ENCODE measurements around the gene PTPRM.

- TF ChIP-seq EP300 (IDR thresholded peaks at IDR 0.05), result no peak
- TF ChIP-seq MAFK (IDR thresholded peaks at IDR 0.05; ENCODE audit: partially characterized antibody), result no peak
- TF ChIP-seq RCOR1 (IDR thresholded peaks at IDR 0.05; ENCODE audit: low read depth, low read length), result no peak
- no peak for TF ChIP-seq BHLHE40 (IDR thresholded peaks at IDR 0.05; ENCODE audit: low read depth, low read length)
- TF ChIP-seq, protein P1, sequence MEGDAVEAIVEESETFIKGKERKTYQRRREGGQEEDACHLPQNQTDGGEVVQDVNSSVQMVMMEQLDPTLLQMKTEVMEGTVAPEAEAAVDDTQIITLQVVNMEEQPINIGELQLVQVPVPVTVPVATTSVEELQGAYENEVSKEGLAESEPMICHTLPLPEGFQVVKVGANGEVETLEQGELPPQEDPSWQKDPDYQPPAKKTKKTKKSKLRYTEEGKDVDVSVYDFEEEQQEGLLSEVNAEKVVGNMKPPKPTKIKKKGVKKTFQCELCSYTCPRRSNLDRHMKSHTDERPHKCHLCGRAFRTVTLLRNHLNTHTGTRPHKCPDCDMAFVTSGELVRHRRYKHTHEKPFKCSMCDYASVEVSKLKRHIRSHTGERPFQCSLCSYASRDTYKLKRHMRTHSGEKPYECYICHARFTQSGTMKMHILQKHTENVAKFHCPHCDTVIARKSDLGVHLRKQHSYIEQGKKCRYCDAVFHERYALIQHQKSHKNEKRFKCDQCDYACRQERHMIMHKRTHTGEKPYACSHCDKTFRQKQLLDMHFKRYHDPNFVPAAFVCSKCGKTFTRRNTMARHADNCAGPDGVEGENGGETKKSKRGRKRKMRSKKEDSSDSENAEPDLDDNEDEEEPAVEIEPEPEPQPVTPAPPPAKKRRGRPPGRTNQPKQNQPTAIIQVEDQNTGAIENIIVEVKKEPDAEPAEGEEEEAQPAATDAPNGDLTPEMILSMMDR (IDR thresholded peaks at IDR 0.05), result no peak
- TF ChIP-seq TP53 (CRISPR knock-in tag; IDR thresholded peaks at IDR 0.05), result no peak
- TF ChIP-seq HDAC2 (IDR thresholded peaks at IDR 0.05), result no peak
Measured at GRCh38 chr18:7520200-7520785, 46.8 kb upstream of the PTPRM start.
